Mesendoderm (in vitro differentiated cells): ENCODE data around the gene AMN.

Source experiments
- DNase-seq: peaks from one replicate; pipeline ENCODE4 v3.0.0; 2013
- H2AK5ac ChIP-seq: 2 replicates; pipeline ENCODE4 v1.6.1; 2013; ENCODE audit warnings: low read length, inconsistent platforms
- H2BK120ac ChIP-seq: 2 replicates; pipeline ENCODE4 v1.6.1; 2013; ENCODE audit warnings: low read depth, mild to moderate bottlenecking, low read length, moderate library complexity, mixed read lengths
- H2BK15ac ChIP-seq: replicated peaks from 2 replicates; pipeline ENCODE4 v1.6.1; 2013; ENCODE audit warnings: low read depth, mild to moderate bottlenecking, moderate library complexity
- H2BK5ac ChIP-seq: 2 replicates; pipeline ENCODE4 v1.6.1; 2013; ENCODE audit warnings: low read length, inconsistent platforms
- H3K18ac ChIP-seq: 2 replicates; pipeline ENCODE4 v1.6.1; 2013; ENCODE audit warnings: mild to moderate bottlenecking, low read length, mixed read lengths
- H3K23ac ChIP-seq: one replicate; pipeline ENCODE4 v1.6.1; 2013; ENCODE audit warnings: low read length
- H3K27ac ChIP-seq: 2 replicates; pipeline ENCODE4 v1.5.1; 2013; ENCODE audit warnings: low read depth, mild to moderate bottlenecking, inconsistent platforms, low read length, moderate library complexity
- H3K27me3 ChIP-seq: 2 replicates; pipeline ENCODE4 v1.6.1; 2013; ENCODE audit warnings: low read length, control low read depth, mild to moderate bottlenecking, inconsistent platforms; ENCODE audit not compliant: insufficient read depth, poor library complexity
- H3K36me3 ChIP-seq: 2 replicates; pipeline ENCODE4 v1.6.1; 2013; ENCODE audit warnings: low read length, inconsistent platforms; ENCODE audit not compliant: control insufficient read depth, insufficient read depth
- H3K4ac ChIP-seq: one replicate; pipeline ENCODE4 v1.6.1; 2013; ENCODE audit warnings: low read depth, mild to moderate bottlenecking, low read length, moderate library complexity
- H3K4me1 ChIP-seq: 2 replicates; pipeline ENCODE4 v1.6.1; 2013; ENCODE audit warnings: low read depth, low read length, inconsistent platforms; ENCODE audit not compliant: control insufficient read depth
- H3K4me2 ChIP-seq: 2 replicates; pipeline ENCODE4 v1.6.1; 2013; ENCODE audit warnings: low read length
- H3K4me3 ChIP-seq: 2 replicates; pipeline ENCODE4 v1.5.1; 2013; ENCODE audit warnings: mild to moderate bottlenecking, low read length
- H3K56ac ChIP-seq: one replicate; pipeline ENCODE4 v1.6.1; 2013; ENCODE audit warnings: low read length
- H3K79me1 ChIP-seq: 2 replicates; pipeline ENCODE4 v1.6.1; 2013; ENCODE audit warnings: low read length, inconsistent platforms
- H3K79me2 ChIP-seq: 2 replicates; pipeline ENCODE4 v1.6.1; 2013; ENCODE audit warnings: mild to moderate bottlenecking, low read length; ENCODE audit not compliant: control insufficient read depth, insufficient read depth
- H3K9ac ChIP-seq: 2 replicates; pipeline ENCODE4 v1.6.1; 2013; ENCODE audit warnings: low read length, inconsistent platforms
- H4K5ac ChIP-seq: one replicate; pipeline ENCODE4 v1.6.1; 2013; ENCODE audit warnings: low read length
- H4K8ac ChIP-seq: one replicate; pipeline ENCODE4 v1.6.1; 2013; ENCODE audit warnings: low read depth, mild to moderate bottlenecking, control low read depth, low read length, moderate library complexity
- WGBS: extraction: QIAGEN DNeasy Blood & Tissue Kit; methylation state at CpG from one replicate; pipeline ENCODE4 v1.1.7; 2013; ENCODE audit warnings: low lambda C conversion rate, missing lambda C conversion rate; ENCODE audit not compliant: insufficient coverage; ENCODE audit errors: extremely low coverage; 5-methylcytosine and 5-hydroxymethylcytosine counted together

AMN gene

GRCh38 chr14:102949801-102950451 is 27.5 kb downstream of the AMN start:
- no peak overlapping the region for H3K18ac ChIP-seq
- H3K36me3 ChIP-seq = peaks cover 20% of the 10 kb centered on the region
- no peaks in the 10 kb centered on the region for H3K27me3 ChIP-seq
- H3K4me2 ChIP-seq = no peak overlapping the region
- H2BK5ac ChIP-seq = no peak overlapping the region
- no peak overlapping the region for H2BK15ac ChIP-seq
- no peak overlapping the region for H2AK5ac ChIP-seq
- no peaks in the 10 kb centered on the region for H3K79me1 ChIP-seq
- H3K4ac ChIP-seq = no peak overlapping the region
- no peaks in the 10 kb centered on the region for H3K79me2 ChIP-seq
- H3K27ac ChIP-seq = no peak overlapping the region
- no peak overlapping the region for H4K5ac ChIP-seq
- DNase-seq = no peak
- no peak overlapping the region for H3K23ac ChIP-seq
- no peak overlapping the region for H3K4me3 ChIP-seq
- WGBS = no CpG with 5 or more reads among the region's 23 CpGs
- no peak overlapping the region for H2BK120ac ChIP-seq
- H3K56ac ChIP-seq = no peak overlapping the region
- H3K4me1 ChIP-seq = no peaks in the 10 kb centered on the region
- no peak overlapping the region for H4K8ac ChIP-seq
- H3K9ac ChIP-seq = no peak overlapping the region

- H3K79me1 ChIP-seq = no peaks in the 10 kb centered on the region
- no peak overlapping the region for H3K56ac ChIP-seq
- no peak overlapping the region for H3K4me2 ChIP-seq
- H3K9ac ChIP-seq = no peak overlapping the region
- H2BK15ac ChIP-seq = no peak overlapping the region
- H3K27ac ChIP-seq = no peak overlapping the region
- no peak overlapping the region for H3K18ac ChIP-seq
- H2BK120ac ChIP-seq = no peak overlapping the region
- H3K36me3 ChIP-seq = peaks cover 15% of the 10 kb centered on the region
- no peaks in the 10 kb centered on the region for H3K27me3 ChIP-seq
- H2BK5ac ChIP-seq = no peak overlapping the region
- no peak overlapping the region for H4K8ac ChIP-seq
- H3K79me2 ChIP-seq = no peaks in the 10 kb centered on the region
- H3K4me3 ChIP-seq = no peak overlapping the region
- no peak overlapping the region for H3K4ac ChIP-seq
- no CpG with 5 or more reads among the region's 10 CpGs for WGBS
- H4K5ac ChIP-seq = no peak overlapping the region
- no peak for DNase-seq
- H2AK5ac ChIP-seq = no peak overlapping the region
- H3K4me1 ChIP-seq = peaks cover 3% of the 10 kb centered on the region
- H3K23ac ChIP-seq = no peak overlapping the region
Observed at GRCh38 chr14:102951034-102951433, 28.6 kb downstream of the AMN start.

- no CpG with 5 or more reads among the region's 8 CpGs for WGBS
- H3K4me3 ChIP-seq = no peak overlapping the region
Observed at GRCh38 chr14:102951799-102952198, 29.3 kb downstream of the AMN start.

GRCh38 chr14:102952276-102952675 is 29.8 kb downstream of the AMN start:
- no CpG with 5 or more reads among the region's 6 CpGs for WGBS

More at GRCh38 chr14:102951799-102952198, 29.3 kb downstream of the AMN start:
- Histone ChIP-seq H3K4me2 (no peak overlapping the region), H2BK120ac (no peak overlapping the region), H4K8ac (no peak overlapping the region), H2BK5ac (no peak overlapping the region), H3K9ac (no peak overlapping the region), H3K18ac (no peak overlapping the region), H3K23ac (no peak overlapping the region), H3K27me3 (no peaks in the 10 kb centered on the region), H3K4ac (no peak overlapping the region), H3K79me1 (no peaks in the 10 kb centered on the region), H3K56ac (no peak overlapping the region), H3K27ac (no peak overlapping the region), H3K36me3 (peaks cover 15% of the 10 kb centered on the region), H3K79me2 (no peaks in the 10 kb centered on the region), H2AK5ac (no peak overlapping the region), H3K4me1 (peaks cover 3% of the 10 kb centered on the region), H4K5ac (no peak overlapping the region), H2BK15ac (no peak overlapping the region)
- DNase-seq = no peak

GRCh38 chr14:102953100-102953499 is 30.6 kb downstream of the AMN start:
- peaks cover 14% of the 10 kb centered on the region for H3K36me3 ChIP-seq
- H3K4me3 ChIP-seq = no peak overlapping the region
- H2BK15ac ChIP-seq = no peak overlapping the region
- H3K18ac ChIP-seq = no peak overlapping the region
- H3K4ac ChIP-seq = no peak overlapping the region
- H3K27me3 ChIP-seq = no peaks in the 10 kb centered on the region
- H2BK5ac ChIP-seq = no peak overlapping the region
- H3K79me2 ChIP-seq = no peaks in the 10 kb centered on the region
- no peak overlapping the region for H4K8ac ChIP-seq
- WGBS = no CpG with 5 or more reads among the region's 15 CpGs
- no peak overlapping the region for H2BK120ac ChIP-seq
- no peak for DNase-seq
- no peak overlapping the region for H2AK5ac ChIP-seq
- H3K23ac ChIP-seq = no peak overlapping the region
- H3K27ac ChIP-seq = no peak overlapping the region
- no peak overlapping the region for H3K9ac ChIP-seq
- no peak overlapping the region for H4K5ac ChIP-seq
- peaks cover 3% of the 10 kb centered on the region for H3K4me1 ChIP-seq
- H3K56ac ChIP-seq = no peak overlapping the region
- no peak overlapping the region for H3K4me2 ChIP-seq
- H3K79me1 ChIP-seq = no peaks in the 10 kb centered on the region

More at GRCh38 chr14:102952276-102952675, 29.8 kb downstream of the AMN start:
- Histone ChIP-seq H3K56ac (no peak overlapping the region), H3K9ac (no peak overlapping the region), H3K4ac (no peak overlapping the region), H2BK15ac (no peak overlapping the region), H4K5ac (no peak overlapping the region), H3K18ac (no peak overlapping the region), H2BK5ac (no peak overlapping the region), H3K79me1 (no peaks in the 10 kb centered on the region), H2AK5ac (no peak overlapping the region), H3K27ac (no peak overlapping the region), H3K4me3 (no peak overlapping the region), H3K23ac (no peak overlapping the region), H3K79me2 (no peaks in the 10 kb centered on the region), H2BK120ac (no peak overlapping the region), H3K27me3 (no peaks in the 10 kb centered on the region), H3K4me1 (peaks cover 3% of the 10 kb centered on the region), H3K36me3 (peaks cover 12% of the 10 kb centered on the region), H3K4me2 (no peak overlapping the region), H4K8ac (no peak overlapping the region)
- no peak for DNase-seq
